GM12878 (cell line): ENCODE results near the gene GNG3. TPM values are rescaled to one million over a fixed set of nuclear protein-coding genes. Genes with fewer than 3 reads are reported as not detected.

Experiments used
- ATAC-seq: fragments of 200-7000 bp; cut with Tn5 transposase; 3 replicates; pipeline ENCODE4 v1.9.1; 2020; ENCODE audit warnings: mild to moderate bottlenecking, moderate library complexity
- BruUV-seq: library from RNA; stranded (reverse); fragments of 400-500 nt; replicated peaks from 2 replicates; lab custom pipeline; 2021; lab: Mats Ljungman, UMichigan
- CTCF ChIA-PET: fragments of 300-600 bp; sonication (Branson Sonifier 250); formaldehyde crosslinking; extraction: SDS; loops from one replicate; lab custom pipeline; 2021; ENCODE audit warnings: inconsistent platforms; lab: Yijun Ruan, JAX
- POLR2A ChIA-PET: fragments of 350-600 bp; formaldehyde crosslinking; extraction: SDS; loops from one replicate; lab custom pipeline; 2021; ENCODE audit warnings: inconsistent platforms; lab: Charles Lee
- RAD21 ChIA-PET: fragments of 300-600 bp; sonication (Branson Sonifier 250); formaldehyde crosslinking; loops from one replicate; lab custom pipeline; 2023; ENCODE audit warnings: antibody characterized with exemption; ENCODE audit not compliant: unreplicated experiment; lab: Charles Lee
- SMC1A ChIA-PET: fragments of 300-600 bp; sonication (Branson Sonifier 250); formaldehyde crosslinking; loops from one replicate; lab custom pipeline; 2023; ENCODE audit not compliant: unreplicated experiment, uncharacterized antibody; lab: Charles Lee
- DNase-seq: peaks from one replicate; pipeline ENCODE4 v3.0.0-alpha.2; 2011; ENCODE audit warnings: low read depth, low spot score
- FAIRE-seq: peaks from 3 replicates; lab custom pipeline; 2011; peaks lifted over from hg19 to GRCh38; lab: Jason Lieb, UNC
- H2AFZ ChIP-seq: 2 replicates; pipeline ENCODE4 v1.6.0; 2011; ENCODE audit warnings: low read depth, low read length, control low read depth; ENCODE audit not compliant: control insufficient read depth
- H3K27ac ChIP-seq: 2 replicates; pipeline ENCODE4 v1.5.1; 2011; ENCODE audit warnings: control low read depth; ENCODE audit not compliant: control insufficient read depth, insufficient read depth
- H3K27me3 ChIP-seq, 2 experiments: replicated peaks in 1 of 2; 2 replicates each; pipeline versions ENCODE4 v1.6.0 to v1.6.1; 2011; ENCODE audit warnings: low read length in 1 of 2; ENCODE audit not compliant: control insufficient read depth in 2 of 2, insufficient read depth in 2 of 2
- H3K36me3 ChIP-seq, 2 experiments: 2 replicates each; pipeline ENCODE4 v1.5.1; 2011; ENCODE audit warnings: low read length in 1 of 2; ENCODE audit not compliant: control insufficient read depth in 2 of 2, insufficient read depth in 2 of 2
- H3K4me1 ChIP-seq: 2 replicates; pipeline ENCODE4 v1.6.1; 2011; ENCODE audit warnings: mild to moderate bottlenecking, low read length, moderate library complexity, mixed read lengths; ENCODE audit not compliant: control insufficient read depth, insufficient read depth
- H3K4me2 ChIP-seq: 2 replicates; pipeline ENCODE4 v1.6.0; 2011; ENCODE audit warnings: control low read depth; ENCODE audit not compliant: control insufficient read depth, insufficient read depth
- H3K4me3 ChIP-seq: fragments of 200-600 bp; sonication (generic); 2 replicates; pipeline ENCODE4 v1.5.1; 2016
- H3K79me2 ChIP-seq: 2 replicates; pipeline ENCODE4 v1.6.0; 2011; ENCODE audit warnings: low read length; ENCODE audit not compliant: control insufficient read depth, insufficient read depth
- H3K9ac ChIP-seq: 2 replicates; pipeline ENCODE4 v1.8.0; 2011; ENCODE audit warnings: low read length, control low read depth, mixed read lengths; ENCODE audit not compliant: control insufficient read depth, insufficient read depth
- H3K9me3 ChIP-seq: replicated peaks from 3 replicates; pipeline ENCODE4 v1.5.1; 2011; ENCODE audit warnings: mild to moderate bottlenecking, low read length; ENCODE audit not compliant: control insufficient read depth, insufficient read depth
- H4K20me1 ChIP-seq: 2 replicates; pipeline ENCODE4 v1.6.0; 2011; ENCODE audit not compliant: control insufficient read depth, insufficient read depth
- ASH2L ChIP-seq: fragments of 300-600, 200-600 bp; sonication (generic); IDR thresholded peaks from 2 replicates; pipeline ENCODE4 v1.6.1; 2017; ENCODE audit warnings: low read depth, mild to moderate bottlenecking, borderline replicate concordance
- ATF7 ChIP-seq: fragments of 450-650 bp; IDR thresholded peaks from 2 replicates; pipeline ENCODE4 v1.6.1; 2016; ENCODE audit warnings: low read depth, mild to moderate bottlenecking
- CBX3 ChIP-seq: fragments of 200-600 bp; sonication (generic); IDR thresholded peaks from 2 replicates; pipeline ENCODE4 v1.6.1; 2016; ENCODE audit warnings: low read depth, borderline replicate concordance
- CREM ChIP-seq: IDR thresholded peaks from 2 replicates; pipeline ENCODE4 v1.6.1; 2014; ENCODE audit warnings: antibody characterized with exemption, low read depth
- EED ChIP-seq: sonication (generic); IDR thresholded peaks from 2 replicates; pipeline ENCODE4 v1.6.1; 2016; ENCODE audit warnings: antibody characterized with exemption, low read depth
- FOXM1 ChIP-seq: IDR thresholded peaks from 2 replicates; pipeline ENCODE4 v1.6.1; 2012; ENCODE audit warnings: low read depth, mild to moderate bottlenecking, inconsistent platforms, low read length, moderate library complexity
- GABPA ChIP-seq: IDR thresholded peaks from 2 replicates; pipeline ENCODE4 v1.6.1; 2014; ENCODE audit warnings: antibody characterized with exemption, low read depth, mild to moderate bottlenecking, inconsistent platforms
- IKZF2 ChIP-seq, 2 experiments: fragments of 450-650 bp; IDR thresholded peaks; 2 replicates each; pipeline ENCODE4 v1.6.1; 2017; ENCODE audit warnings: mild to moderate bottlenecking in 2 of 2, moderate library complexity in 2 of 2
- MAX ChIP-seq: IDR thresholded peaks from 2 replicates; pipeline ENCODE4 v1.6.1; 2012; ENCODE audit warnings: low read depth, low read length, improper control_type of control experiment
- MXI1 ChIP-seq: fragments of 150-350 bp; IDR thresholded peaks from 2 replicates; pipeline ENCODE4 v1.6.1; 2011; ENCODE audit warnings: low read depth, mild to moderate bottlenecking, inconsistent platforms, low read length, improper control_type of control experiment
- NR2F1 ChIP-seq: fragments of 450-650 bp; conservative IDR thresholded peaks from 2 replicates; pipeline ENCODE4 v1.6.1; 2017; ENCODE audit warnings: mild to moderate bottlenecking
- PML ChIP-seq: IDR thresholded peaks from 2 replicates; pipeline ENCODE4 v1.6.1; 2012; ENCODE audit warnings: low read length, inconsistent platforms
- POLR2A ChIP-seq: IDR thresholded peaks from 2 replicates; pipeline ENCODE4 v1.6.1; 2011; ENCODE audit warnings: low read depth, mild to moderate bottlenecking, low read length
- POLR2AphosphoS5 ChIP-seq: IDR thresholded peaks from 2 replicates; pipeline ENCODE4 v1.6.1; 2011; ENCODE audit warnings: mild to moderate bottlenecking, low read length, inconsistent platforms
- POU2F2 ChIP-seq: IDR thresholded peaks from 3 replicates; pipeline ENCODE4 v1.6.1; 2011; ENCODE audit warnings: low read depth, mild to moderate bottlenecking, low read length, borderline replicate concordance
- RELA ChIP-seq: fragments of 450-650 bp; IDR thresholded peaks from 2 replicates; pipeline ENCODE4 v1.8.0; 2014; ENCODE audit warnings: borderline replicate concordance; ENCODE audit not compliant: partially characterized antibody
- SMAD5 ChIP-seq: IDR thresholded peaks from 2 replicates; pipeline ENCODE4 v1.6.1; 2016; ENCODE audit warnings: antibody characterized with exemption, low read depth
- SMC3 ChIP-seq: IDR thresholded peaks from 2 replicates; pipeline ENCODE4 v1.6.1; 2011; ENCODE audit warnings: low read length, improper control_type of control experiment, borderline replicate concordance
- TAF1 ChIP-seq: IDR thresholded peaks from 2 replicates; pipeline ENCODE4 v1.6.1; 2011; ENCODE audit warnings: mild to moderate bottlenecking, low read depth, low read length, borderline replicate concordance
- TCF3 ChIP-seq: IDR thresholded peaks from 2 replicates; pipeline ENCODE4 v1.6.1; 2012; ENCODE audit warnings: low read depth, mild to moderate bottlenecking, low read length, borderline replicate concordance; ENCODE audit not compliant: insufficient read depth
- ZBTB11 ChIP-seq: fragments of 450-650 bp; formaldehyde crosslinking; IDR thresholded peaks from 2 replicates; pipeline ENCODE4 v1.5.0; 2022; ENCODE audit warnings: mild to moderate bottlenecking, missing genetic modification characterization
- ZNF24 ChIP-seq: fragments of 450-650 bp; IDR thresholded peaks from 2 replicates; pipeline ENCODE4 v1.6.1; 2017; ENCODE audit warnings: antibody characterized with exemption, mild to moderate bottlenecking
- WGBS: methylation state at CpG from one replicate; pipeline ENCODE4 v1.1.6; 2016; ENCODE audit warnings: low lambda C conversion rate; ENCODE audit not compliant: insufficient replicate concordance, insufficient coverage; ENCODE audit errors: missing lambda C conversion rate; 5-methylcytosine and 5-hydroxymethylcytosine counted together
- in situ Hi-C: fragments of 300-500 bp; cut with MboI; formaldehyde crosslinking; loops from 9 replicates; pipeline ENCODE4 v1.14.3; 2018; ENCODE audit warnings: mixed read lengths
- intact Hi-C: fragments of 100-400 bp; cut with micrococcal nuclease; formaldehyde crosslinking; loops from one replicate; pipeline ENCODE4 v1.14.2; 2022; ENCODE audit not compliant: unreplicated experiment
- polyA plus RNA-seq, 11 experiments: library from polyadenylated mRNA; depleted of rRNA in 4 of 11; unstranded in 6 of 11; stranded (reverse) in 5 of 11; fragments of >200 nt; fragmentation: Nextera tagmentation in 4 of 11; fragmentation: Illumina TruSeq in 1 of 11; extraction: Ambion mirVana in 4 of 11; extraction: Trizol in 1 of 11; gene quantifications; 1 replicate in 1 of 11; 2 replicates in 10 of 11; pipeline versions ENCODE4 v1.2.1 to v1.2.3, GENCODE V29; 2011 to 2016; ENCODE audit warnings: inconsistent platforms in 2 of 11, missing spikeins in 2 of 11, low read depth in 1 of 11
- total RNA-seq, 4 experiments: library from RNA; depleted of rRNA in 3 of 4; stranded (reverse); fragments of >200 nt in 3 of 4; fragmentation: Illumina TruSeq in 1 of 4; extraction: Trizol in 1 of 4; gene quantifications; 2 replicates each; pipeline versions ENCODE4 v1.2.1 to v1.2.3, GENCODE V29; 2013 to 2021

The GNG3 gene
- total and polyA plus RNA-seq, 10 of the 15 experiments (the other 5 are each of a cell fraction or from before 2014, with no cell fraction given) = 0.27 to 0.83 (median 0.57) TPM; not detected in 5

- H4K20me1 ChIP-seq = no peaks in the 10 kb centered on the region; the same call in 1 of the 2 replicates
- H3K4me1 ChIP-seq = peaks cover 19% of the 10 kb centered on the region
- H3K9me3 ChIP-seq = no peaks in the 10 kb centered on the region
- peak within 1 kb of the TSS; percentile 75 for H2AFZ ChIP-seq
- ChIA-PET SMC1A (interaction anchor here (0.8 to 2.2 kb wide), 7 partner anchors 9 to 277 kb away, joined by 3 to 9 read pairs (median 4); partner anchors contain the start of gene TUT1), POLR2A (interaction anchor here (0.6 to 16.2 kb wide), 26 partner anchors 9 to 1569 kb away, joined by 3 to 295 read pairs (median 6); partner anchors contain the start of genes B3GAT3, EEF1G, FKBP2 and GANAB), RAD21 (interaction anchor here (0.8 to 2.7 kb wide), 12 partner anchors 9 to 129 kb away, joined by 3 to 14 read pairs (median 4); partner anchors contain the start of genes B3GAT3, HNRNPUL2, MTA2 and TTC9C), CTCF (interaction anchor here (0.8 to 1.5 kb wide), 9 partner anchors 10 to 290 kb away, joined by 3 to 5 read pairs (median 3); partner anchors contain the start of gene TUT1)
- H3K27me3 ChIP-seq = no peaks in the 10 kb centered on the region
- TSS peak; percentile 78 for BruUV-seq
- peaks cover 46% of the 10 kb centered on the region for H3K79me2 ChIP-seq
- FAIRE-seq (peak; percentile 93), ATAC-seq (peak; percentile 89), DNase-seq (no peak)
- H3K4me2 ChIP-seq = peak within 1 kb of the TSS; percentile 64
- intact Hi-C loops = loop anchor here (2.0 to 5.0 kb wide), 3 partner anchors 59 to 191 kb away; partner anchors contain the start of genes EML3, ROM1 and TUT1
- WGBS = 2% methylated on average over 59 of the region's 59 CpGs
- in situ Hi-C loops = no loop called here
- H3K27ac ChIP-seq = peak within 1 kb of the TSS; percentile 75
- peak within 1 kb of the TSS; percentile 88 for H3K4me3 ChIP-seq
- peak within 1 kb of the TSS; percentile 87 for H3K9ac ChIP-seq
- H3K36me3 ChIP-seq = peaks cover 0 to 9% of the 10 kb centered on the region in 2 experiments; a peak in 1 of 4 replicates
- TF ChIP-seq ZNF24 (0 out of 2 replicates have a peak, but pooled peaks have one; percentile 10), SMAD5 (peak; percentile 75), TCF3 (0 out of 2 replicates have a peak, but pooled peaks have one; percentile 52), ATF7 (no peak), MXI1 (0 out of 2 replicates have a peak, but pooled peaks have one; percentile 7), POLR2A (peak; percentile 82), CREM (peak; percentile 40), CBX3 (no peak), NR2F1 (peak; percentile 73), POLR2AphosphoS5 (peak; percentile 92), TAF1 (peak; percentile 74), POU2F2 (peak; percentile 72; the same call in 2 of the 3 replicates), EED (peak; percentile 75), SMC3 (no peak), ASH2L (0 out of 2 replicates have a peak, but pooled peaks have one; percentile 76), IKZF2 (IDR thresholded peaks at IDR 0.05) (peak; percentile 68 to 83; a peak in 3 of 4 replicates), RELA (peak; percentile 58), FOXM1 (peak; percentile 32; the same call in 1 of the 2 replicates), MAX (peak; percentile 58), GABPA (peak; percentile 64), ZBTB11 (CRISPR knock-in tag) (no peak), PML (peak; percentile 90)
Observed at GRCh38 chr11:62671608-62672389, 35.7 kb upstream of the GNG3 start, which contains the start of the genes LBHD1 and UQCC3. Gene LBHD1 (minus strand): TSS chr11:62672267. CDS start chr11:62670031, 2,236 bp downstream. Gene UQCC3 (plus strand): TSS chr11:62671673. CDS start chr11:62671746, 73 bp downstream.
